Nucleus accumbens (tissue), 56 donors: Measurements from ENCODE around the gene ZNF620.
"Not testable (repeated sequence)": the region's sequence is repeated elsewhere in the genome, so short reads cannot be mapped to it uniquely, and the experiment has no call there.

ENCODE experiments used
- DNase-seq, 56 donors: peaks; one replicate each; lab custom pipeline; 2025; lab: John Stamatoyannopoulos, UW

ZNF620 gene

GRCh38 chr3:40505599-40506462, at the start of gene ZNF620:
Gene ZNF620, plus strand, starts transcription at chr3:40506039. Its CDS starts 314 bp downstream, at chr3:40506353.
- DNase-seq: peak; percentile 3 to 87 (median 66)

DNA sequence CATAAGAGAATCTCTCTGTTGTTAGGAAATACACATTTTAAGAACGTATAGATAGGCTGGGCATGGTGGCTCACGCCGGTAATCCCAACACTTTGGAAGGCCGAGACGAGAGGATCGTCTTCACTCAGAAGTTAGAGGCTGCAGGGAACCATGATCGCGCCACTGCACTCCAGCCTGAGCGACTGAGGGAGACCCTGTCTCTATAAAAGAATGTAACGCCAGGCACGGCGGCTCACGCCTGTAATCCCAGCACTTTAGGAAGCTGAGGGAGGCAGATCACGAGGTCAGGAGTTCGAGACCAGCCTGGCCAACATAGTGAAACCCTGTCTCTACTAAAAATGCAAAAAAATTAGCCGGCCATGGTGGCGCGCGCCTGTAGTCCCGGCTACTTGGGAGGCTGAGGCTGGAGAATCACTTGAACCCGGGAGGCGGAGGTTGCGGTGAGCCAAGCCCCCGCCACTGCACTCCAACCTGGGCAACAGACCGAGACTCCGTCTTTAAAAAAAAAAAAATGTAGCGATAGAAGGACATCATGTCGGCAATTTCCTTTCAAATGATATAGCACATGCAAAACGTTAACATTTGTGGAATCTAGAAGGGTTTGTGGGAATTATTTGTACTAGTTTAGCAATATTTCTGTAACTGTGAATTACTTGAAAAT, 49.4 kb upstream of the ZNF620 start:
- no peak for DNase-seq

GRCh38 chr3:40456940-40457823, 48.7 kb upstream of the ZNF620 start, which contains the start of gene RPL14:
Gene RPL14, plus strand, starts transcription at chr3:40457339. Its CDS starts 133 bp downstream, at chr3:40457472.
- DNase-seq: peak in 55 of 56 donors; percentile 70 to 97 (median 94)

DNA sequence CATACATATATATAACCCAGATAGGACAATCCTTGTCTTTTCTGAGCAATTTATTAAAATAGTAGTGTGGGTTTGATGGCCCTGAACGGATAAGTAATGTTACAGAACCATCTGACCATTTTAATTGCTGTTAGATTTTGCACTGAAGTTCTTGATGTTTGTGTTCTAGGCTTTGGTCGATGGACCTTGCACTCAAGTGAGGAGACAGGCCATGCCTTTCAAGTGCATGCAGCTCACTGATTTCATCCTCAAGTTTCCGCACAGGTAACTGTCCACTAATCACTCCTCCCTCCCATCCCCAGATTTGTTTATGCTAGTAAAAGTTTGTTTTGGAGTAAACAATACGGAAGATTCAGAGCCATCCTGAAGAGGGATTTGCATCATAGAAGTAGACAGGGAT, 47.4 kb upstream of the ZNF620 start:
- no peak for DNase-seq

- not testable (repeated sequence) for DNase-seq
These were observed 45.4 kb upstream of the ZNF620 start for GRCh38 chr3:40460481-40460880.

DNA sequence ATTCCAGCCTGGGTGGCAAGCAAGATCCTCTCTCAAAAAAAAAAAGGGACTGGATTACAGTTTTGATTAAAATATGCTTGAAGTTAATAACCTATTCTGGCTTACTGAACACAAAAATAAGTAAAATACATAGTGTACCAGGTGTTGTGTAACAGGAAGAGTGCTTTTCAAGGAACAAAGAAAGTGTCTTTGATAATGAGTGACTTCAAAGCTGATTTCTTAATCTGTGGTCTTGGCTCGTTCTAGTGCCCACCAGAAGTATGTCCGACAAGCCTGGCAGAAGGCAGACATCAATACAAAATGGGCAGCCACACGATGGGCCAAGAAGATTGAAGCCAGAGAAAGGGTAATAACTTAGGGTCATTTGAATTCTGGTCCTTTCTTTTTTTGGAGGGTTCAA, 44.7 kb upstream of the ZNF620 start:
- no peak for DNase-seq

DNA sequence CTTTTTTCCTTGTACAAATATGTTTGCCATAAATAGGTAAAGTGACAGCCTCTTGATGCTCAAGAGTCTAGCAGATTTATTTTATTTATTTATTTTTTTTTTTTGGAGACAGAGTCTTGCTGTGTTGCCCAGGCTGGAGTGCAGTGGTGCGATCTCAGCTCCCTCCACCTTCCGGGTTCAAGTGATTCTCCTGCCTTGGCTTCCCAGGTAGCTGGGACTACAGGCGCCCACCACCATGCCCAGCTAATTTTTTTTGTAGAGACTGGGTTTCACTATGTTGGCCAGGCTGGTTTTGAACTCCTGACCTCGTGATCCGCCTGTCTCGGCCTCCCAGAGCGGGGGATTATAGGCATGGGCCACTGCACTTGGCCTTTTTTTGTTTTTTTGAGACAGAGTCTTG, 43.0 kb upstream of the ZNF620 start:
- not testable (repeated sequence) for DNase-seq

DNA sequence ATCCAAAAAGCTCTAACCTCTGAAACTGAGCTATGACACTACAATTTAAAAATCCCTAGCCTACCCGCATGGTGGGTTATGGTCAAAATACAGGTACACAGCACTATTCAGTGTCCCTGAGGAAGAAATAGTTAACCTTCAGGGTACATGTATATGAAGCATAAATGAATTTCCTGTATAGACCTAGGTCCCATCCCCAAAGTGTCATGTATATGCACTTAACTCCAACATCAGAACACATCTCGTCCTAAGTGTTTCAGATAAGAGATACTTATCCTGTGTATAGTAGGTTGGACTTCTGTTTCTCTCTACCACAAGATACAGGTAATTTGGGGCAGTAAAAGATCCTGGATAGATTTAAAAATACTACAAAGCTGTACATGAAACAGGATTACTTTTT, 42.3 kb upstream of the ZNF620 start:
- no peak for DNase-seq

- DNase-seq: no peak
These were observed 41.3 kb upstream of the ZNF620 start for GRCh38 chr3:40464339-40465110.

DNA sequence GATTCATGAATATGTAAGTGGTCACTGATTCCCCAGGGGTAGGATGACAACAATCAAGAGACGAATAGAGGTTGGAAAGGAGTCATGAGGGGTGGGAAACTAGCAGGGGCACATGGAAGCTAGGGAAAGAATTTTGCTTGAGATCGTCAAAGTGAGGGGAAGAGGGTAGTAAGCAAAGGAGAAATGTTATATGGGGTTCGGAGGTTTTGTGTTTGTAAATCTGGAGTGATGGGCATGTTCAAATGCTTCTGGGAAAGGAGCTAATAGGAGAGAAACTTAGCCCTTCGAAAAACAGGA, 40.8 kb upstream of the ZNF620 start:
- DNase-seq: no peak

DNA sequence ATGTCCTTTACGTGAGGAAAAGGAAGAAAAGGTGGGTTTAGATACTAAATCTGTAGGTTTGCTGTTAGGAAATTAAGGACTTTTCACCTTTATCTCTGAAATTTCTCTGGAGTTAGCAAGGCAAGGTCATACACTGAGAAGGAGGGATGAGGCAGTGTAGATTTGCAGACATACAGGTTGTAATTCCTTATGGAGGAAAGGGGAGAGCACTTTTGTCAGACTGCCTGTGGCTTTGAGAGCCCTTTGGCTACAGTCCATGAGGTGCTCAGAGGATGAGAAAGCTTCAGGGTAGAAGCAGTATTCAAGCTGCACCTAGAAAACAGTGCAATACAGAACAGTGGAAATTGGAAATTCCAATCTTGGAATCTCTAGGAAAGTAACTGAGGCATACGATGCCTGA, 40.4 kb upstream of the ZNF620 start:
- no peak for DNase-seq

- no peak for DNase-seq
These were observed 37.8 kb upstream of the ZNF620 start for GRCh38 chr3:40468018-40468417.

- no peak for DNase-seq
These were observed 35.1 kb upstream of the ZNF620 start for GRCh38 chr3:40470701-40471100.

GRCh38 chr3:40476478-40477470, 29.1 kb upstream of the ZNF620 start, which contains the start of gene ZNF619:
Gene ZNF619, plus strand, starts transcription at chr3:40477122. Its CDS starts 858 bp downstream, at chr3:40477980.
- peak in 53 of 56 donors; percentile 6 to 70 (median 34) for DNase-seq

DNA sequence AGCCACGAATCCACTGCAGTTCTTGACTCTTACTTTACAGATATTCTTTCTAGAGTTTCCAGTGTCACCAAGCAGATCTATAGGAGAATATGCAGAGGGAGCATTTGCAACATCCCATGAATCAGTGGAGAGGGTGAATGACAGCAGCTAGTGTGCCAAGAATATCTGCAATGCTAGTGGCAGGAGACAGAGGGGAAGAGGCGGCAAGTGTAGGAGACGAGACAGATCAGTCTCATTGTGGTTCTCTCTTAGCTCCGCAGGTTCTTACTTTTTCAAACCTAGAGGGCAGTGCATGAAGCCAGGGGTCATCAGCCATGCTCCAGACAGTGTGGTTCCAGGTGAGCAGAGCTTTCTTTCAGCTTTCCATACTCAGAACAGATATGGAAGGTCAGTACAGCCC, 28.2 kb upstream of the ZNF620 start:
- DNase-seq: peak in 18 of 56 donors; percentile 0 to 43 (median 8)

- DNase-seq: no peak
These were observed 18.7 kb upstream of the ZNF620 start for GRCh38 chr3:40487172-40487571.

DNA sequence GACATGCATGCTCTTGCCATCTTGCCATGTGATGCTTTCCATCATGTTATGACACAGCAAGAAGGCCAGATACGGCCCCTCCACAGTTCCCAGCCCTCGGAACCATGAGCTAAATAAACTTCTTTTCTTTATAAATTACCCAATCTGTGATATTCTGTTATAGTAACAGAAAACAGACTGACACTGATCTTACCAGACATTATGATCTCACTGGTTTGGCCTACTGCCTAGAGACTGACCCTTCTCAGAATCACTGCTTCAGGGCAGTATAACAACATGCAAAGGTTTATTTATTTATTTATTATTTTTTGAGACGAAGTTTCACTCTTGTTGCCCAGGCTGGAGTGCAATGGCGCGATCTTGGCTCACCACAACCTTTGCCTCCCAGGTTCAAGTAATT, 14.9 kb upstream of the ZNF620 start:
- DNase-seq: no peak

- no peak for DNase-seq
These were observed 11.1 kb upstream of the ZNF620 start for GRCh38 chr3:40494698-40495097.

GRCh38 chr3:40497288-40497687, 8.6 kb upstream of the ZNF620 start:
- no peak for DNase-seq
